K562 (cell line): ENCODE data around the gene OPCML. TPM values are rescaled to one million over a fixed set of nuclear protein-coding genes. Genes with fewer than 3 reads are reported as not detected.

ENCODE experiments used
- ATAC-seq: fragments of 200-7000 bp; cut with Tn5 transposase; 3 replicates; pipeline ENCODE4 v1.9.1; 2020; ENCODE audit warnings: moderate library complexity
- BruUV-seq: library from RNA; stranded (reverse); fragments of 400-500 nt; replicated peaks from 2 replicates; lab custom pipeline; 2021; lab: Mats Ljungman, UMichigan
- CTCF ChIA-PET: fragments of 300-600 bp; formaldehyde crosslinking; extraction: SDS; loops from one replicate; lab custom pipeline; 2021; ENCODE audit warnings: low intra/inter-chr PET ratio; lab: Yijun Ruan, JAX
- POLR2A ChIA-PET: fragments of 300-600, 350-650 bp; sonication (Branson Sonifier 250); formaldehyde crosslinking; extraction: SDS; loops from one replicate; lab custom pipeline; 2021; ENCODE audit warnings: antibody characterized with exemption, inconsistent platforms; lab: Yijun Ruan, JAX
- DNase-seq, 4 experiments: peaks; one replicate each; pipeline versions ENCODE4 v3.0.0 to v3.0.0-alpha.2; 2011 to 2018; ENCODE audit warnings: low spot score in 3 of 4, mixed read lengths in 3 of 4; ENCODE audit errors: extremely low read depth in 1 of 4
- FAIRE-seq: peaks from 2 replicates; lab custom pipeline; 2011; peaks lifted over from hg19 to GRCh38; lab: Jason Lieb, UNC
- H2AFZ ChIP-seq: 2 replicates; pipeline ENCODE4 v1.6.0; 2011; ENCODE audit warnings: low read depth, low read length, control low read depth, inconsistent platforms
- H3K27ac ChIP-seq: fragments of 200-600 bp; 3 replicates; pipeline ENCODE4 v1.8.0; 2011; ENCODE audit warnings: low read depth, mild to moderate bottlenecking, control low read depth, inconsistent platforms, low read length, moderate library complexity, mixed read lengths; ENCODE audit errors: extremely low read depth
- H3K27me3 ChIP-seq, 2 experiments: fragments of 300-600 bp in 1 of 2; 2 replicates in 1 of 2; 3 replicates in 1 of 2; pipeline versions ENCODE4 v1.6.0 to v1.8.0; 2011; ENCODE audit warnings: inconsistent platforms in 2 of 2, low read length in 2 of 2, mild to moderate bottlenecking in 1 of 2, mixed read lengths in 1 of 2, moderate library complexity in 1 of 2; ENCODE audit not compliant: control insufficient read depth in 2 of 2, insufficient read depth in 2 of 2
- H3K36me3 ChIP-seq: fragments of 300-600 bp; 3 replicates; pipeline ENCODE4 v1.8.0; 2011; ENCODE audit warnings: mild to moderate bottlenecking, low read length, inconsistent platforms; ENCODE audit not compliant: control insufficient read depth, insufficient read depth
- H3K4me1 ChIP-seq, 2 experiments: fragments of 200-600 bp in 1 of 2; replicated peaks in 1 of 2; 2 replicates in 1 of 2; 3 replicates in 1 of 2; pipeline versions ENCODE4 v1.5.1 to v1.8.0; 2011; ENCODE audit warnings: inconsistent platforms in 2 of 2, low read length in 2 of 2, mild to moderate bottlenecking in 1 of 2, mixed read lengths in 1 of 2, moderate library complexity in 1 of 2; ENCODE audit not compliant: control insufficient read depth in 2 of 2, insufficient read depth in 2 of 2
- H3K4me2 ChIP-seq: 2 replicates; pipeline ENCODE4 v1.6.1; 2011; ENCODE audit warnings: low read length, control low read depth, inconsistent platforms, mixed read lengths; ENCODE audit not compliant: insufficient read depth
- H3K4me3 ChIP-seq: fragments of 200-600 bp; sonication (generic), shearing (Covaris generic); 2 replicates; pipeline ENCODE4 v1.5.1; 2016; ENCODE audit warnings: control low read depth, inconsistent platforms
- H3K79me2 ChIP-seq: fragments of 200-600 bp; 3 replicates; pipeline ENCODE4 v1.8.0; 2011; ENCODE audit warnings: low read length, inconsistent platforms; ENCODE audit not compliant: control insufficient read depth, insufficient read depth
- H3K9ac ChIP-seq, 2 experiments: 2 replicates each; pipeline versions ENCODE4 v1.6.0 to v1.6.1; 2011; ENCODE audit warnings: low read depth in 2 of 2, low read length in 2 of 2, control low read depth in 1 of 2, inconsistent platforms in 1 of 2, mild to moderate bottlenecking in 1 of 2, mixed read lengths in 1 of 2; ENCODE audit not compliant: insufficient read depth in 1 of 2
- H3K9me1 ChIP-seq: one replicate; pipeline ENCODE4 v1.6.0; 2011; ENCODE audit warnings: inconsistent platforms, mild to moderate bottlenecking, low read length, moderate library complexity; ENCODE audit not compliant: control insufficient read depth, insufficient read depth
- H3K9me3 ChIP-seq: replicated peaks from 2 replicates; pipeline ENCODE4 v1.5.1; 2011; ENCODE audit warnings: low read depth, low read length, inconsistent platforms; ENCODE audit not compliant: control insufficient read depth, insufficient read depth
- H4K20me1 ChIP-seq: replicated peaks from 2 replicates; pipeline ENCODE4 v1.6.1; 2011; ENCODE audit warnings: low read length, inconsistent platforms, mixed read lengths; ENCODE audit not compliant: control insufficient read depth, insufficient read depth
- CCAR2 ChIP-seq: fragments of 200-400 bp; formaldehyde crosslinking; IDR thresholded peaks from 2 replicates; pipeline ENCODE4 v1.6.1; 2017; ENCODE audit warnings: mild to moderate bottlenecking, low read depth, low read length
- FOXA3 ChIP-seq, 2 experiments: fragments of 450-650 bp in 1 of 2; sonication (generic) in 1 of 2; formaldehyde crosslinking; IDR thresholded peaks in 1 of 2; conservative IDR thresholded peaks in 1 of 2; 2 replicates each; pipeline versions ENCODE4 v1.4.0 to v1.8.0; 2020 to 2022; ENCODE audit warnings: mild to moderate bottlenecking in 2 of 2, missing genetic modification reagents in 1 of 2
- MTF1 ChIP-seq: fragments of 250-450 bp; sonication (Bioruptor Pico); IDR thresholded peaks from 2 replicates; pipeline ENCODE4 v1.9.0; 2021; ENCODE audit warnings: moderate library complexity, mild to moderate bottlenecking, inconsistent platforms, borderline replicate concordance
- NR2C2 ChIP-seq, 2 experiments: fragments of 200-800 bp in 1 of 2; sonication (Bioruptor generic) in 1 of 2; sonication (generic) in 1 of 2; formaldehyde crosslinking in 1 of 2; IDR thresholded peaks; 2 replicates each; pipeline versions ENCODE4 v1.6.1 to v1.8.0; 2016 to 2022; ENCODE audit warnings: mild to moderate bottlenecking in 1 of 2, missing compliant biosample characterization in 1 of 2, missing genetic modification characterization in 1 of 2, missing genetic modification reagents in 1 of 2
- SAP30 ChIP-seq: fragments of 200-600 bp; sonication (generic); IDR thresholded peaks from 2 replicates; pipeline ENCODE4 v1.6.1; 2012; ENCODE audit warnings: borderline replicate concordance, low read depth, mild to moderate bottlenecking, moderate library complexity, low read length, control low read depth, inconsistent platforms; ENCODE audit not compliant: insufficient read depth, poor library complexity, severe bottlenecking
- ZC3H8 ChIP-seq: fragments of 450-650 bp; IDR thresholded peaks from 2 replicates; pipeline ENCODE4 v1.6.1; 2017
- ZNF583 ChIP-seq: fragments of 250-450 bp; sonication (Bioruptor Pico); IDR thresholded peaks from 2 replicates; pipeline ENCODE4 v1.4.0; 2020
- ZNF780A ChIP-seq: fragments of 250-450 bp; sonication (Bioruptor Pico); IDR thresholded peaks from 2 replicates; pipeline ENCODE4 v1.5.0; 2021; ENCODE audit warnings: mild to moderate bottlenecking
- WGBS: fragments of 100-300 bp; shearing (Covaris generic); methylation state at CpG from one replicate; pipeline ENCODE4 v1.1.6; 2016; ENCODE audit warnings: low coverage, mixed read lengths; ENCODE audit not compliant: insufficient coverage; ENCODE audit errors: missing lambda C conversion rate; 5-methylcytosine and 5-hydroxymethylcytosine counted together
- in situ Hi-C: fragments of 300-500 bp; cut with MboI; formaldehyde crosslinking; loops from 4 replicates; pipeline ENCODE4 v1.15.0; 2018; ENCODE audit warnings: inconsistent platforms, mixed read lengths
- intact Hi-C: fragments of 100-400 bp; cut with micrococcal nuclease; formaldehyde crosslinking; loops from 2 replicates; pipeline ENCODE4 v1.14.2; 2022
- polyA plus RNA-seq, 8 experiments: library from polyadenylated mRNA; depleted of rRNA in 4 of 8; stranded (reverse) in 5 of 8; unstranded in 3 of 8; fragments of >200 nt; fragmentation: Nextera tagmentation in 2 of 8; fragmentation: Illumina TruSeq in 1 of 8; extraction: Ambion mirVana in 2 of 8; extraction: Trizol in 1 of 8; gene quantifications; 2 replicates each; pipeline versions ENCODE4 v1.2.1 to v1.2.3, GENCODE V29; 2011 to 2014; ENCODE audit warnings: inconsistent platforms in 1 of 8, missing spikeins in 1 of 8
- total RNA-seq, 7 experiments: library from RNA; depleted of rRNA in 6 of 7; stranded (reverse); fragments of >200 nt in 6 of 7; fragmentation: Illumina TruSeq in 2 of 7; extraction: Trizol in 2 of 7; gene quantifications; 2 replicates each; pipeline versions ENCODE4 v1.2.1 to v1.2.3, GENCODE V29; 2011 to 2021; ENCODE audit warnings: low replicate concordance in 1 of 7
- TF ChIP-seq, protein P1 (sequence below): fragments of 450-650 bp; formaldehyde crosslinking; IDR thresholded peaks from 2 replicates; pipeline ENCODE4 v1.4.0; 2020; ENCODE audit warnings: mild to moderate bottlenecking
- TF ChIP-seq, protein P2 (sequence below): fragments of 250-450 bp; sonication (Bioruptor Pico); IDR thresholded peaks from 2 replicates; pipeline ENCODE4 v1.8.0; 2021; ENCODE audit warnings: mild to moderate bottlenecking, moderate library complexity

The OPCML gene
- total and polyA plus RNA-seq, 9 of the 15 experiments (the other 6 are each of a cell fraction or from before 2014, with no cell fraction given): not detected

DNA sequence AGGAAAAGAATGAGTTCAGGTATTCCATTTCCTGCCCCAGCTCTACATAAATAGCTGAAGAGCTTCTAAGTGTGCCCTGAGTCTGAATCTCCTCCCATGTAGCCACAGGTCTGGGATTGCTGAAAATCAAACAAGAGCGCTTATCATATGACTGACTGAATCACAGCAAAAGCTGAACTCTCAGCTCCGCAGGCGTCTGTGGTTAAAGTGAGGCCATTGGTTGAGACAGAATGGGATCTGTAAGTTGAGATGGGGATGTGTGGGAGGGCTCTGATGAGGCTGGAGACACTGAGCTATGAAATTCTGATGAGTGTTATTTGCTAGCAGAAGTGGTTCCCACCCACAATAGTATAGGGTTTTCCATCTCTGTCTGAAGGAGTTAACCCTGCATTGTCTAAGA is 637.0 kb downstream of the OPCML start (continued):
- TF ChIP-seq, protein P1, sequence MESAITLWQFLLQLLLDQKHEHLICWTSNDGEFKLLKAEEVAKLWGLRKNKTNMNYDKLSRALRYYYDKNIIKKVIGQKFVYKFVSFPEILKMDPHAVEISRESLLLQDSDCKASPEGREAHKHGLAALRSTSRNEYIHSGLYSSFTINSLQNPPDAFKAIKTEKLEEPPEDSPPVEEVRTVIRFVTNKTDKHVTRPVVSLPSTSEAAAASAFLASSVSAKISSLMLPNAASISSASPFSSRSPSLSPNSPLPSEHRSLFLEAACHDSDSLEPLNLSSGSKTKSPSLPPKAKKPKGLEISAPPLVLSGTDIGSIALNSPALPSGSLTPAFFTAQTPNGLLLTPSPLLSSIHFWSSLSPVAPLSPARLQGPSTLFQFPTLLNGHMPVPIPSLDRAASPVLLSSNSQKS (CRISPR knock-in tag): no peak
- TF ChIP-seq MTF1 (CRISPR knock-in tag): no peak
- TF ChIP-seq ZC3H8: no peak
- TF ChIP-seq SAP30: no peak

DNA sequence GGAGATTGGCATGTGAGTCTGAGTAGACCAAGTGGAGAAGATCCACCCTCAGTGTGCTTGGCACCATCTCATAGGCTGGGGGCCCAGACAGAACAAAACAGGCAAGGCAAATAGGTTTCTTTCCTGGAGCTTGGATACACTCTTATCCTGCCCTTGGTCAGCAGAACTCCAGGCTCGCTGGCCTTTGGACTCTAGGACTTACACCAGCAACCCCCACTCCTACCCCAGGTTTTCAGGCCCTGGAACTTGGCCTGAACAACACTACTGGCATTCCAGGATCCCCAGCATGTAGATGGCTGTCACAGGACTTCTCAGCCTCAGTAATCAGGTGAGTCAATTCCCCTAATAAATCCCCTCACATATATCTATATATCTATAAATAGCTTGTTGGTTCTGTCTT is 637.7 kb downstream of the OPCML start:
- Histone ChIP-seq H4K20me1 (no peaks in the 10 kb centered on the region), H2AFZ (no peak overlapping the region), H3K79me2 (no peaks in the 10 kb centered on the region), H3K27me3 (no peaks in the 10 kb centered on the region), H3K9me1 (no peaks in the 10 kb centered on the region), H3K9me3 (no peaks in the 10 kb centered on the region), H3K9ac (no peak overlapping the region), H3K36me3 (no peaks in the 10 kb centered on the region), H3K27ac (no peak overlapping the region), H3K4me1 (no peaks in the 10 kb centered on the region), H3K4me3 (no peak overlapping the region), H3K4me2 (no peak overlapping the region)
- DNase-seq (no peak), FAIRE-seq (no peak), ATAC-seq (no peak)
- intact Hi-C loops: no loop called here
- POLR2A ChIA-PET: no interaction called here
- BruUV-seq: no TSS peak
- TF ChIP-seq NR2C2 (CRISPR knock-in tag; IDR thresholded peaks at IDR 0.05): no peak
- TF ChIP-seq NR2C2 (tag; IDR thresholded peaks at IDR 0.05): no peak
- no peak for TF ChIP-seq CCAR2
- TF ChIP-seq, protein P2, sequence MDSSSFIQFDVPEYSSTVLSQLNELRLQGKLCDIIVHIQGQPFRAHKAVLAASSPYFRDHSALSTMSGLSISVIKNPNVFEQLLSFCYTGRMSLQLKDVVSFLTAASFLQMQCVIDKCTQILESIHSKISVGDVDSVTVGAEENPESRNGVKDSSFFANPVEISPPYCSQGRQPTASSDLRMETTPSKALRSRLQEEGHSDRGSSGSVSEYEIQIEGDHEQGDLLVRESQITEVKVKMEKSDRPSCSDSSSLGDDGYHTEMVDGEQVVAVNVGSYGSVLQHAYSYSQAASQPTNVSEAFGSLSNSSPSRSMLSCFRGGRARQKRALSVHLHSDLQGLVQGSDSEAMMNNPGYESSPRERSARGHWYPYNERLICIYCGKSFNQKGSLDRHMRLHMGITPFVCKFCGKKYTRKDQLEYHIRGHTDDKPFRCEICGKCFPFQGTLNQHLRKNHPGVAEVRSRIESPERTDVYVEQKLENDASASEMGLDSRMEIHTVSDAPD (CRISPR knock-in tag): no peak
- no peak for TF ChIP-seq FOXA3 (CRISPR knock-in tag; conservative IDR thresholded peaks at IDR 0.05 in 1 of 2, IDR thresholded peaks at IDR 0.05 in 1 of 2)
- no peak for TF ChIP-seq ZNF780A (CRISPR knock-in tag)
- TF ChIP-seq ZNF583: no peak
- TF ChIP-seq, all 486 proteins: peak for 0
- 0% methylated on average over 1 of the region's 1 CpG for WGBS
- CTCF ChIA-PET: no interaction called here
- in situ Hi-C loops: no loop called here
